Adrenal gland (tissue), 12 donors: ENCODE data around the gene DRC7. TPM values are rescaled to one million over a fixed set of nuclear protein-coding genes. Genes with fewer than 3 reads are reported as not detected.

Source experiments
- DNase-seq, 7 donors: peaks; one replicate each; pipeline ENCODE4 v3.0.0-alpha.2; 2019 to 2020
- H3K27ac ChIP-seq, 5 donors: fragments of 200-600 bp; sonication (generic) in 4 of 5; 1 replicate in 3 of 5; 2 replicates in 2 of 5; pipeline versions ENCODE4 v1.5.1 to v1.8.0; 2016 to 2020; ENCODE audit warnings: mild to moderate bottlenecking in 1 of 5
- H3K27me3 ChIP-seq: fragments of 200-600 bp; 2 replicates; pipeline ENCODE4 v1.8.0; 2021
- H3K36me3 ChIP-seq, 2 donors: fragments of 200-600 bp; replicated peaks in 1 of 2; 1 replicate in 1 of 2; 2 replicates in 1 of 2; pipeline versions ENCODE4 v1.5.1 to v1.8.0; 2018 to 2022
- H3K4me1 ChIP-seq, 2 donors: fragments of 200-600 bp; replicated peaks in 1 of 2; 1 replicate in 1 of 2; 2 replicates in 1 of 2; pipeline versions ENCODE4 v1.5.1 to v1.8.0; 2018 to 2021
- H3K4me3 ChIP-seq, 4 donors: fragments of 200-600 bp; sonication (generic) in 3 of 4; one replicate each; pipeline ENCODE4 v1.5.1; 2016 to 2018
- H3K9me3 ChIP-seq, 3 donors: fragments of 200-600 bp; sonication (generic) in 1 of 3; replicated peaks in 1 of 3; 1 replicate in 2 of 3; 2 replicates in 1 of 3; pipeline versions ENCODE4 v1.5.1 to v1.8.0; 2016 to 2021
- CTCF ChIP-seq, 6 experiments: fragments of 450-650 bp in 4 of 6; fragments of 200-600 bp in 2 of 6; sonication (generic) in 1 of 6; IDR thresholded peaks; 1 replicate in 5 of 6; 2 replicates in 1 of 6; pipeline versions ENCODE4 v1.5.1 to v1.8.0; 2016 to 2021; ENCODE audit warnings: antibody characterized with exemption in 6 of 6, mild to moderate bottlenecking in 2 of 6, moderate library complexity in 1 of 6
- POLR2A ChIP-seq, 2 donors: fragments of 450-650 bp; IDR thresholded peaks; one replicate each; pipeline ENCODE4 v1.6.1; 2017; ENCODE audit warnings: antibody characterized with exemption in 2 of 2, mild to moderate bottlenecking in 2 of 2, moderate library complexity in 1 of 2
- WGBS, 4 donors: extraction: QIAGEN DNeasy Blood & Tissue Kit in 2 of 4; methylation state at CpG; one replicate each; pipeline versions ENCODE4 v1.1.5 to v1.1.7; 2013 to 2017; 5-methylcytosine and 5-hydroxymethylcytosine counted together
- intact Hi-C, 2 donors: fragments of 100-400 bp; cut with DNase I; formaldehyde crosslinking; loops; one replicate each; pipeline versions ENCODE4 v1.14.1 to v1.15.0; 2022 to 2023
- polyA plus RNA-seq, 3 donors: library from polyadenylated mRNA; stranded (reverse); fragments of 200-250 nt in 2 of 3; fragments of 350-450 nt in 1 of 3; fragmentation: Illumina TruSeq in 1 of 3; extraction: RNeasy Lipid Tissue Mini Kit (QIAGEN cat#74804) in 1 of 3; gene quantifications; one replicate each; pipeline ENCODE4 v1.2.3, GENCODE V29; 2013 to 2014
- total RNA-seq, 9 donors: library from RNA; depleted of rRNA in 4 of 9; stranded (reverse); fragments of >200 nt in 4 of 9; fragments of 120-200 nt in 1 of 9; fragmentation: NEBNext Ultra II Directional in 1 of 9; extraction: Animal tissue kit (Norgen Biotek cat#: 25700) in 1 of 9; gene quantifications; one replicate each; pipeline versions ENCODE4 v1.1.0 to v1.2.4, GENCODE V29; 2013 to 2023
- donor health status: healthy with polysubstance abuse.
- donor health status: Bipolar disorder and iron deficiency.
- donor health status: DM: yes; HTN: yes; CAD: no.
- donor health status: DM: no; HTN: no; CAD: no.
- donor health status: DM: no; HTN: no; CAD: no.
- donor health status: DM: yes; HTN: yes; CAD: no.

DRC7 gene
- total and polyA plus RNA-seq, 12 donors: 0.03 to 0.72 (median 0.33) TPM; not detected in 9

GRCh38 chr16:57699481-57699880 lies 4.9 kb downstream of the DRC7 start:
- Histone ChIP-seq H3K4me1 (peaks cover 13% of the 10 kb centered on the region in 2 donors), H3K9me3 (no peaks in the 10 kb centered on the region), H3K36me3 (no peaks in the 10 kb centered on the region), H3K27ac (no peak overlapping the region), H3K27me3 (no peaks in the 10 kb centered on the region), H3K4me3 (no peak overlapping the region)
- DNase-seq: peak in 2 of 7 donors; percentile 22 to 51
- 39 to 63% methylated on average over 3 of the region's 3 CpGs; no CpG with 5 or more reads in 2 of the 4 donors for WGBS, 4 donors
- intact Hi-C loops: no loop called here
- TF ChIP-seq POLR2A (IDR thresholded peaks at IDR 0.05) (no peak), CTCF (IDR thresholded peaks at IDR 0.05) (no peak)

GRCh38 chr16:57699899-57700298 lies 5.3 kb downstream of the DRC7 start:
- DNase-seq: no peak
- Histone ChIP-seq H3K9me3 (no peaks in the 10 kb centered on the region), H3K4me3 (no peak overlapping the region), H3K27me3 (no peaks in the 10 kb centered on the region), H3K27ac (no peak overlapping the region), H3K4me1 (peaks cover 13% of the 10 kb centered on the region in 2 donors), H3K36me3 (no peaks in the 10 kb centered on the region)
- WGBS, 4 donors: 94 to 95% (median 95%) methylated on average over 5 to 7 of the region's 7 CpGs
- TF ChIP-seq POLR2A (IDR thresholded peaks at IDR 0.05) (no peak), CTCF (IDR thresholded peaks at IDR 0.05) (no peak)
- intact Hi-C loops: no loop called here

GRCh38 chr16:57700781-57701551 lies 6.4 kb downstream of the DRC7 start:
- Histone ChIP-seq H3K27ac (peak overlapping the region in 2 of 5 donors; percentile 55 to 58), H3K4me1 (peaks cover 13% of the 10 kb centered on the region in 2 donors), H3K9me3 (no peaks in the 10 kb centered on the region), H3K36me3 (no peaks in the 10 kb centered on the region), H3K4me3 (no peak overlapping the region), H3K27me3 (no peaks in the 10 kb centered on the region)
- peak in 3 of 7 donors; percentile 21 to 41 (median 28) for DNase-seq
- WGBS, 4 donors: 46 to 53% (median 48%) methylated on average over 10 of the region's 10 CpGs
- TF ChIP-seq CTCF (IDR thresholded peaks at IDR 0.05): no peak
- TF ChIP-seq POLR2A (IDR thresholded peaks at IDR 0.05): no peak
- intact Hi-C loops: no loop called here

- Histone ChIP-seq H3K36me3 (no peaks in the 10 kb centered on the region), H3K9me3 (no peaks in the 10 kb centered on the region), H3K27ac (peak overlapping the region in 2 of 5 donors; percentile 55 to 58), H3K4me3 (no peak overlapping the region), H3K27me3 (no peaks in the 10 kb centered on the region), H3K4me1 (peaks cover 13% of the 10 kb centered on the region in 2 donors)
- DNase-seq: peak in 6 of 7 donors; percentile 44 to 66 (median 61)
- intact Hi-C loops: no loop called here
- 38 to 71% (median 55%) methylated on average over 8 to 23 of the region's 23 CpGs for WGBS, 4 donors
- TF ChIP-seq CTCF (IDR thresholded peaks at IDR 0.05) (no peak), POLR2A (IDR thresholded peaks at IDR 0.05) (no peak)
These were observed 7.3 kb downstream of the DRC7 start for GRCh38 chr16:57701759-57702371.
